Kidney capillary endothelial cell (primary cell): ENCODE data around the gene TIE1.
"Not testable (repeated sequence)": the region's sequence is repeated elsewhere in the genome, so short reads cannot be mapped to it uniquely, and the experiment has no call there.

Experiments
- DNase-seq: peaks from one replicate; pipeline ENCODE4 v3.0.0-alpha.2; 2018; ENCODE audit warnings: low spot score

Gene TIE1

GRCh38 chr1:43363283-43363934 lies 62.6 kb downstream of the TIE1 start:
- no peak for DNase-seq

DNA sequence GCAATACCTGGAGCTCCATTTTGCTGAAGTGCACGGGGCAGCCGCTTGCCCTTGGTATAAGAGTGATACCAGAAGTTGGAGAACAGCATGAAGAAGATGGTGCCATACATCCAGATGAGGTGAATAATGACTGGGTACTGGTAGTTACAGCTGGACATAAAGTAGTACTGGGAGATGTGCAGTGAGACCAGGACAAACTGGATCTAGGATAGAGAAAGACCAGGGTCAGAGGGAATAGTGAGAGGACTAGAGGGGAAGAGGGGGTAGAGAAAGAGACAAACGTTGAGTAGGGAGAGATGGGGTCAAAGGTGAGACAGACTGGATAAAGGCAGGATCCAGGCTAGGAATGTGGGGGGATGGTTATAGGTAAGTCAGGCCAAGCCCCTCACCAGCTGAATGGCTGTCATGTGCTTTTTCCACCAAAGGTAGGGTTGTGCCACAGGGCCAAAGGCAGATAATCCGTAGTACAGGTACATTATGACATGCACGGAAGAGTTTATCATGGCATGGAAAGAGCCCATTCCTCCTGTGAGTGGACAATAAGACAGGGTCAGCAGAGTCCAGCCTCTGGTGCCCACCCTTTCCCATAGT lies 63.2 kb downstream of the TIE1 start:
- DNase-seq: no peak

DNA sequence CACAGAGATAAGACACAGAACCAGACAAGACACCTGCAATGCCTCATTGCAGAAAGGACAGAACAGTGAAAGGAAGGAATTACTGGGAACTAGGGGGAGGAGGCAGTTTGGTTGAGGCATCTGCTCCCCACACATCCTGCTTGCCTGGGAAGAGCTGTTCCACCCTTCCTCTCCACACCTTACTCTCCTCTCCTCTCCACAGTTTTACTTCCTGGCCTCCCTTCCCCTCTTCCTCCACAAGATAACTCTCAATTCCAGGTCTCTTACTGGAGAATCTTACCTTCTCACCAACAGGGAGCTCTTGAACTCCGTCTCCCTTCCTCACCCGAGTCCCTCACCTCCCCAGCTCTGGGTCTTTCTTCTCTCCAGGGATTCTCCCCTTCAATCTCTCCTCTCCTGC lies 64.9 kb downstream of the TIE1 start:
- DNase-seq: no peak

- no peak for DNase-seq
Observed at GRCh38 chr1:43366179-43366578, 65.4 kb downstream of the TIE1 start.

GRCh38 chr1:43366601-43367025 lies 65.8 kb downstream of the TIE1 start:
- DNase-seq: no peak

- DNase-seq: no peak
Observed at GRCh38 chr1:43367026-43367903, 66.5 kb downstream of the TIE1 start.

GRCh38 chr1:43367904-43368645 lies 67.3 kb downstream of the TIE1 start, which contains the start of gene ELOVL1:
TSS of gene ELOVL1 (minus strand) at chr1:43368011. CDS start at chr1:43365609, 2,402 bp downstream.
- DNase-seq: peak; percentile 89

- no peak for DNase-seq
Observed at GRCh38 chr1:43368646-43369020, 67.9 kb downstream of the TIE1 start.

GRCh38 chr1:43369779-43370178 lies 69.0 kb downstream of the TIE1 start:
- DNase-seq: not testable (repeated sequence)

GRCh38 chr1:43370564-43370963 lies 69.8 kb downstream of the TIE1 start:
- DNase-seq: no peak

- DNase-seq: no peak
Observed at GRCh38 chr1:43372172-43372571, 71.4 kb downstream of the TIE1 start.
